Left renal pelvis (tissue), 4 donors: ENCODE results near the gene PINLYP. TPM values are rescaled to one million over a fixed set of nuclear protein-coding genes. Genes with fewer than 3 reads are reported as not detected.
A peak's percentile ranks its signal among the peaks of the same experiment; 100 is the strongest.
"Not testable (repeated sequence)": the region's sequence is repeated elsewhere in the genome, so short reads cannot be mapped to it uniquely, and the experiment has no call there.

Source experiments
- DNase-seq, 4 donors: peaks; one replicate each; pipeline ENCODE4 v3.0.0-alpha.2; 2013; ENCODE audit warnings: low read depth in 4 of 4, low spot score in 3 of 4
- polyA plus RNA-seq, 4 donors: library from polyadenylated mRNA; unstranded; fragments of 120-200 nt; gene quantifications; one replicate each; pipeline ENCODE4 v1.2.1, GENCODE V29; 2013; ENCODE audit not compliant: insufficient read length in 4 of 4

PINLYP gene
- polyA plus RNA-seq, 4 donors, result 15.6 to 21.0 (median 18.8) TPM

DNA sequence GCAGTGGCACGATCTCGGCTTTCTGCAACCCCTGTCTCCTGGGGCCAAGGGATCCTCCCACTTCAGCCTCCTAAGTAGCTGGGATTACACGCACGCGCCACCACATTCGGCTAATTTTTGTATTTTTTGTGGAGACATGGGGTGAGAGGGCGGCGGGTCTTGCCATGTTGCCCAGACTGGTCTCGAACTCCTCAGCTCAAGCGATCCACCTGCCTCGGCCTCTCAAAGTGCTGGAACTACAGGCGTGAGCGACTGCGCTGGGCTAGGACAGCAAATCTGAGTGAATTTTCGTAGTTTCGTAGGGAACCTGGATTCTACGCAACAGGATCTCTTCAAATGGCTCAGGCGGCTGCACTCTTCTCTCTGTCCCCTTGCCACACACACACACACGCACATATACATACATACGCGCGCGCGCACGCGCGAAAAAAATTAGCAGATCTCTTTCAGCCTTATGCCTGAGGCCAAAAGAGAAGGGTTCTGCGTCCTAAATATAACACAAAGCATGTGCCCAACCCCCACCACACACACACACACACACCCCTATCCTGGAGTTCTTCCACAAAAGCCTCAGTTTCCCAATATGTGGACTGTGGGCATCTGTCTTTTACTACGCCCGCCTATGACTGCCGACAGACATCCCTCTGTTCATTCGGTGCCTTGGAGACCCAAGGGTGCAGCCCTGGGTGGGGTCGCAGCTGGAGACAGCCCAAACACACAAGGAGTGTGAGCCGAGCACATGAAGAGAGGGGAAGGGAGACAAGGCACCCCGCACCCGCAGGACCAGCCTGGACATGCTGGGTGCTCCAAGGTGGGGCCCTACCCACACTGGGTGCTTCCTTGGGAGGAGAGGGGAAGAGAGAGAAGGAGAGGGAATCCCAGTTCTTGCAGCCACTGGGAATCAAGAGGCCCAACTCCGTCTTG lies 616 bp downstream of the PINLYP start:
- no peak for DNase-seq

DNA sequence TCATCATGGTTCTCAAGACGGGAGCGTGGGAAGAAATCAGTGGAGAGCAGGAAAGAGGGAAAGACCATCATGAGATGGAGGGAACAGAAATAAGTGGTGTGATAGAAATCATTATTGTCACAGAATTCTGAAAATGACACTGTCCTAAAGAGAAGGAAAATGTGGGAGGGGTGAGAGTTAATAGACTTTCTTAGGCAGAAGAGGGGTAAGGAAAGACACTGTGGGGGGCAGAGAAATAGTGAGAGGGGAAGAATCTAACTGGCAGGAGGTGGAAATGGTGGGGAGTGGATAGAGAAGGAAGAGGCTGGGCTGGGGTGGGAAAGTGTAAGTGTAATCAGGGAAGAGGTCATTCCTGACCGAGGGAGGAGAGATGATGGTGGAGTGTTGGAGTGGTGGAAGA lies 3.2 kb downstream of the PINLYP start:
- no peak for DNase-seq

DNA sequence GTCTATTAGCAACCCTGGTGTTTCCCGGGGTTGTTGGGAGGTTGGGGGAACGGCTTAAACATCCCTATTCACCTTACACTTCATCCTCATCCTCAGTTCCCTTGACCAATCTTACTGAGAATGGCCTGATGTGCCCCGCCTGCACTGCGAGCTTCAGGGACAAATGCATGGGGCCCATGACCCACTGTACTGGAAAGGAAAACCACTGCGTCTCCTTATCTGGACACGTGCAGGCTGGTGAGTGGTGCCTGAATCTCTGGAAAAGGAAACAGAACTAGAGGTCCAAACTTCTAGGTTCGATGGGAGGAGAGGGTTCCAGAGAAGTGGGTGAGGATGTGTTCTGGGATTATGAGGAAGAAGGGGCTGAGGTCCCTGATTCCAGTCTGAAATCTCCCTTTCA lies 5.9 kb downstream of the PINLYP start:
- DNase-seq, result no peak

DNA sequence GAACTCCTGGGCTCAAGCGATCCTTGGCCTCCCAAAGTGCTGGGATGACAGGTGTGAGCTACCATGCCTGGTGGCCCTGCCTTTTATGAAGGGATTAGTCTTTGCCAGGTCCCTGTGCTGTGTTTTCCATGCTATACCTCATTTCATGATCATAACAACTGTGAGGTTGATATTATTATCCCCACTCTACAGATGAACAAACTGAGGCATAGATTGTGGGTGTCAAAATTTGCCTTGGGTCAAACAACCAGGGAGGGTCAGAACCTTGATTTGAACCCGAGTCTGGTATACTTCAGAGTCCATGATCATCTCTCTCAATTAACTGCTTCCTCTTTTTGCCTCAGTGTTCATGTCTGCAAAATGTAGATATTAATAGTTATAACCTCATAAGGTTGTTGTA lies 6.9 kb downstream of the PINLYP start:
- DNase-seq, result no peak

DNA sequence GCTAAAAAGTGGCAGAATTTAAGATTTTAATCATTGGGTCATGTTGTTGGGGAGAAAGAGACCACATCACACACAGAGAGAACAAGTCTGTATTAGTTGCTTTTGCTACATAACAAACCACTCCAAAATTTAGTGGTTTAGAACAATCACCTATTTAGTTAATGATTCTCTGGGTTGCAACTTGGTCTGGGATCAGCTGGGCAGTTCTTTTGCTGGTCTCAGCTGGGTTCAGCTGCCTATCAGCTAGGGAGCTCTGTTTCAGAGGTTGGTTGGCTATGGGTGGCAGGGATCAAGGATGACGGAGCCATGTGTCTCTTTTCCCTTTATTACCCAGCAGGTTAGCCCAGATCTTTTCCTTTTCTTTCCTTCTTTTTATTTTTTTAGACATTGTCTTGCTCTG lies 8.9 kb downstream of the PINLYP start:
- no peak for DNase-seq

DNA sequence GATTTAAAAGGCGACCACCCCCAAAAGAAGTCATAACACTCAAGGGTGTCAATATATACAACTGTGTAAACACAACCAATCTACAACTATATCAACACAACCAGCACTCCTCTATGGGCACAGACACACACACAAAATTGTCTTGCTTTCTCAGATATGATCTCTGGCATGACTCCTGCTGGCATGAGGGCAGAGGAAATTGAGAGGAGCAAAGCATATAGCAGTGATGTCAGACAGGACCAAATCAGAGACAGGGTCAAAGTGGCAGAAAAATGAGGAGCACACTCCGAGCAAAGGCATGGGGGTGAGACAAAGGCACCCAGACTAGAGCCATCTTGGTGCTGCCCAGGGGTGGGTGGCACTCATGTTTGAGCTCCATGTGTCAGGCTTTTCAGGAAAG lies 10.7 kb downstream of the PINLYP start:
- DNase-seq, result no peak

DNA sequence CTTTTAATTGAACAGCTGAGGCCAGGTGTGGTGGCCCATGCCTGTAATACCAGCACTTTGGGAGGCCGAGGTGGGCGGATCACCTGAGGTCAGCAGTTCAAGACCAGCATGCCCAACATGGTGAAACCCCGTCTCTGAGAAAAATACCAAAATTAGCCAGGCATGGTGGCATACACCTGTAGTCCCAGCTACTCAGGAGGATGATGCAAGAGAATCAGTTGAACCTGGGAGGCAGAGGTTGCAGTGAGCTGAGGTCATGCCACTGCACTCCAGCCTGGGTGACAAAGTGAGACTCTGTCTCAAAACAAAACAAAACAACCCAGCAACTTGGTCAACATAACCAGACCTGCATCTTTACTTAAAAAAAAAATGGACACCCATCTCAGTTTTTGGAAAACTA lies 11.4 kb downstream of the PINLYP start:
- not testable (repeated sequence) for DNase-seq

DNA sequence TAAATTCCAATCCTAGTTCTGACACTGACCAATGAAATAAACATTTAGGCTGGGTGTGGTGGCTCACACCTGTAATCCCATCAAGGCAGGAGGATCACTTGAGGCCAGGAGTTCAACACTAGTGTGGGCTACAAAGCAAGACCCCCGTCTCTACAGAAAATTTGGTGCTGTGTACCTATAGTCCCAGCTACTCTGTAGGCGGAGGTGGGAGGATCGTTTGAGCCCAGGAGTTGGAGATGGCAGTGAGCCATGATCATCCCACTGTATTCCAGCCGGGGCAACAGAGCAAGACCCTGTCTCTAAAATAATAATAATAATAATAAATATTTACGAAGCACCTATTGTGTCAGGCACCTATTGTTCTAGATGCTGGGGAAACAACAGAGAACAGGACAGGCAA lies 13.7 kb downstream of the PINLYP start:
- DNase-seq, result no peak

DNA sequence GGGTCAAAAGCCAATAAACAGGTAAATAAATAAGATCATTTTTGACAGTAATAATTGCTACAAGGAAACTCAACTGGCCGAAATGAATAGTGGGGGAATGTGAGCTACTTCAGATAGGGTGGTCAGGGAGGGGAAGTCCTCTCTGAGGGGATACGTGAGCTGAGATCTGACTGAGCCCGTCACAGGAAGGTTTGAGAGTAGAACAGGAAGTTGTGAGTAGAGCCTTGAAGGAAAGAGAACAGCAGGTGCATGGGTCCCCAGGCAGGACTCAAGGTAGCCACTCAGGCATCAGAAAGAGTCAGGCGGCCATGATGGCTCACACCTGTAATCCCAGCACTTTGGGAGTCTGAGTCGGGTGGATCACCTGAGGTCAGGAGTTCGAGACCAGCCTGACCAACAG lies 14.1 kb downstream of the PINLYP start:
- DNase-seq, result no peak

DNA sequence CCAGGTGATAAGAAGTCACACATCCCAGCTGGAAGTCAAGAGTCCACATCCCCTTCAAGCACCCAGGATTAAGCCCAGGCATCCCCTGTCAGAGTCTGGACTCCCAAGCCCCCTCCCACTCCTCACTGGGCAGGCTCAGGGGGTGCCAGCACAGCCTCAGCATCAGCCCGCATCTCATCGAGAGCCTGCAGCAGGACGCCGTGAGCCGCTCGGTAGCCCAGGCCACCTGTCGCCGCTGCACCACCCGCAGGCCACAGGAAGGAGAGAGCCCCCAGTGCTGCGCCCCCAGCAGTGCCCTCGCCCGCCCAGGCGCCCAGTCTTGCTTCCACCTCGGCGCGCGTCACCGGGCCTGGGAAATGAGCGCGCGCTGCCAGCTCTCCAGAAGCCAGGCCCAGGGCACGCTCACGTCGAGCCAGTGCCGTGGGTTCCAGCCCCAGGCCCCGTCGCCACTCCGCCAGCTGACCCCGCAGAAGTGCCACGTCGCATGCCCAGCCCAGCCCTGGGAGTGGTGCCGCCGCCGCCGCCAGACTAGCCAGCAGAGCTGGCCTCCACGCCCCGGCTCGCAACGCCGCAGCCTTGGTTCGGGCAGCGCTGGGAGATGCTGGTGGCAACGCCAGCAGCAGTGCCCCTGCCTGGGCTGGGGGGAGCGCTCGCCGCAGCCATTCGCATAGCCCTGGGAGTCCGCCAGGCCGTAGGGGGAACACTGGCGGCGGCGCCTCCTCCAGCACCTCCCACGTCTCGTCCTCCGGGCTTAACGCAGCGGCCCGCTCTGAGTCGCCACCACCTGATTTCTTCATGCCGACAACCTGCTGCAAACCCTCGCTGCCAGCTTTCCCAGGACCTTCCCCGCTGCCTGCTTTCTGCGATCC lies 16.5 kb downstream of the PINLYP start:
- DNase-seq, result no peak

DNA sequence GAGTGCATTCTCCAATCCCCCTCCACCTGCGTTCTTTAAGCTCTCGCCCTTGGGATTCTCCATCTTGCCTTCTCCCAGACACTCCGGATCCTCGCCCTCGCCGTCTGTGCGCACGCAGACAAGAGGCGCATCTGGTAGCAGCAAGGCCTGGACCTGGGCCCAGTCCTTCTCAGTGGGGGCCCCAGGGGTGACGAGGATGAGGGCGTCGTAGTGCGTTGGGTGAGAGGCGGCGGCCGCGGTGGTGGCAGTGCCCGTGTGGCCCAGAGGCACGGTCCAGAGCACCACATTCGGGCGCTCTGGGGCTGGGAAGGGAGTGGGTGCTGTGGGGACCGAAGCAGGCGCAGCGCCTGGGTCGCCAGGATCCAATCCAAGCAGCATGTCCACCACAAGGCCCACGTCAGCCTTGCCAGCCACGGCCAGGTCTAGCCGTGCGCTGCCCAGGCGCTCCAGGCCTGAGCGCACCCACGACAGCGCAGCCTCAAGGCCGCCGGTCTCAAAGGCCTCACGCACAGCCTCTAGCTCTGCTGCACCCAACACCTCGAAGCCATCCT lies 17.3 kb downstream of the PINLYP start:
- DNase-seq, result no peak

DNA sequence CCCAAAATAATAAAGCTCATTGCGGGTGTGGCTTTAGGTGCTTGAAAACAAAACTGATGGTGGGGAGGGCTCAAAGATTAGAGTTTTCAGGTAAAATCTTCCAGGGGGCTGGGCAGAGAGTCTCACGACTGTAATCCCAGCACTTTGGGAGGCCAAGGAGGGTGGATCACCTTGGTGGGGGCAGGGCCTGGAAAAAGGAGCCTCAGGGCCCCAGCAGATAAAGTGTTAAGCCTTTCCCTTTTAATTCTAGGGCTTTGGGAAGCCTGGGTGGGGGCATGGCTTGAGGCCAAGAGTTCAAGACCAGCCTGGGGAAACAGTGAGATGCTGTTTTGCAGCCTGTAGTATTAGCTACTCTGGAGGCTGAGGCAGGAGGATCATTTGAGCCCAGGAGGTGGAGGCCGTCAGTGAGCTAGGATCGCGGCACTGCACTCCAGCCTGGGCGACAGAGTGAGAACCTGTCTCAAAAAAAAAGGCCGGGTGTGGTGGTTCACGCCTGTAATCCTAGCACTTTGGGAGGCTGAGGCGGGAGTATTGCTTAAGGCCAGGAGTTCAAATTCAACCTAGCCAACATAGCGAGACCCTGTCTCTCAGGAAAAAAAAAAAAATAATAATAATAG lies 18.6 kb downstream of the PINLYP start:
- DNase-seq, result no peak

DNA sequence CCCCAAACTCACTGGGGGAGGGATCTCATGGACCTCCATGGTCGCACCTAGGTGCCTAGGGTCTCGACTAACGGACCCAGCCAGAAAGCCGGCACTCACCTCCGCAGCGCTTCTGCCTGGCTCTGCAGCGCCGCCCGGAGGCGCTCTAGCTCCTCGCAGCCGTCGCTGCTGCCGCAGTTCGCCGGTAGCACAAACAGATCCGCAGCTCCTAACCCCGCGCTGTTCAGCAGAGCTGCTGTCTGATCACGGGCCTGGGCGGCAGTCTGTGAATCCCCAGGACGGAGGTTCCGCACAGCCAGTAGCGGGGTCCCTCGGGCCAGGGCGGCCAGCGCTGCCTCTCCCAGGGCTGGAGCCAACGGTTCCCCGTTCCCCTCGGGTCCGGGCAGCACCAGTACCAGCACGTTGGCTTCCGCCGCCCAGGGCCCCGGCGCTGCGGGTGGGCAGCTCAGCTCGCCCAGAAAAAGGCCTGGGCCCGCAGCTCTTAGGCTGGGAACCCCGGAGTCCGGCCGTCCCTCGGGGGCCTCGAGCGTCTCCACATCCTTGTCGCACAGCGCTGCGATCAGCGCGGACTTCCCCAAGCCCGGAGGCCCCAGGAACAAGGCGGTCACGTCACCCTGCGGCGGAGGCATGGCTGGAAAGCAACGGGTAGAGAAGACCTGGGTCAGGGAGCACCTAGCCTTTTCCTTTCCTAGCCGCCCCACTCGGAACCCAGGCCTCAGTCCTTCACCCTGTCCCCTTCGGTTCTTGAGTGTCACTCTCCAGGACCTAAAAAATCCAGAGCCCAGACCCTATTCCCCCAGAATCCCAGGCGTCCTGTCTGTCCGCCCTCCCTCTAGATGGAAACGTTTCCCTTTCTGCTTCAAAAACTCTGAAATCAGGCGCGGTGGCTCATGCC lies 19.4 kb downstream of the PINLYP start:
- DNase-seq, result peak in 1 of 4 donors; percentile 39

DNA sequence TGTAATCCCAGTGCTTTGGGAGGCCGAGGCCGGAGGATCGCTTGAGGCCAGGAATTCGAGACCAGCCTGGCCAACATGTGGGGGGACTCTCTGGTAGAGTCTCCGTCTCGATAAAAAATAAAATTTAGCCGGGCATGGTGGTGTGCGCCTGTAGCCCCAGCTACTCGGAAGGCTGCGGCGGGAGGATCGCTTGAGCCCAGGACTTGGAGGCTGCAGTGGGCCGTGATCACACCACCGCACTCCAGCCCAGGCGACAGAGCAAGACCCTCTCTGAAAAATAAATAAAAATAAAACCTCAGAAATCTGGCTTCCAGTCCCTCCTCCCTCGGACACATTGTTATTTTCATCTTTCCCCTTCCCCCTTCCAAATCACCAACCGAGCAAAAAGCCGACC lies 20.0 kb downstream of the PINLYP start:
- DNase-seq, result no peak

DNA sequence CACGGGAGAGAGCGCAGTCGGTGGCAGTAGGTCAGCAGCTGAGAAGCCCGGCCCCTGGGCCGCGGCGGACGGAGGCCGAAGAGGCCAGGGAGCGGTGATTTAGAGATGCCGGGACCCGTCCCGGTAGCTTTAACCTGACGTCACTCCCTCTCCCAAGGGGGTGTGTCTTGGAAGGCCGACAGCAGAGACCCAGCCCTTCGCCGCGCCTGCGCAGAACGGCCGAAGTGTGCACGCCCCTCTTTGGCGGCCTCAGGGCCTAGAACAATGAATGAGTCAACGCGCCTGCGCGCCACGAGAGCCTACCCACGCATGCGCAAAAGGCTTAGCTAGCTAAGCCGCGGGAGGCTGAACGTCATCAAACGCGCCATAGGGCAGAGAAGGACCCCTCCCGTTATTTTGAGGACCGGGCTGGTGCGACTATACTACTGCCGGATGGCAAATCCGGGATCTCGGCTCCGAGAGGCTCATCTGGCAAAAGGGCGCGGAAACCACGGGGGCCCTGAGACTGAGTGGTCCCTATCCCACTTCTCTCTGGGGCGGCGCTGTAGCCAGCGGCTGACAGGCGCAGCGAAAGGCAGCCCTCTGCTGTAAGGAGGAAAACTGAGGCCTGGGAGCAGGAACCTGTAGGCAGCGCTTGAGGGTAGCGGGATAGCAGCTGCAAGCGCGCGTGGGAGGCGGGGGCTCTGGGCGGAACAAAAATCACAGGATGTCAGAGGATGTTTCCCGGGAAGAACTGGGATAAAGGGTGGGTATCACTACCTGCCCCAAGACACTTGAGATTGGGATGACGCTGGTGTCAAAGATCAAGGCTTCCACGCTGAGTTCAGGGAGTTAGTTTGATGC lies 20.6 kb downstream of the PINLYP start, which contains the start of the genes IRGQ and ZNF576:
TSS of gene IRGQ (minus strand) at position 136 of the 843 bp plus-strand sequence. CDS start 796 bp downstream, outside the sequence.
TSS of gene ZNF576 (plus strand) at position 597 of the 843 bp plus-strand sequence. CDS start 514 bp downstream, outside the sequence.
- DNase-seq, result peak; percentile 100

DNA sequence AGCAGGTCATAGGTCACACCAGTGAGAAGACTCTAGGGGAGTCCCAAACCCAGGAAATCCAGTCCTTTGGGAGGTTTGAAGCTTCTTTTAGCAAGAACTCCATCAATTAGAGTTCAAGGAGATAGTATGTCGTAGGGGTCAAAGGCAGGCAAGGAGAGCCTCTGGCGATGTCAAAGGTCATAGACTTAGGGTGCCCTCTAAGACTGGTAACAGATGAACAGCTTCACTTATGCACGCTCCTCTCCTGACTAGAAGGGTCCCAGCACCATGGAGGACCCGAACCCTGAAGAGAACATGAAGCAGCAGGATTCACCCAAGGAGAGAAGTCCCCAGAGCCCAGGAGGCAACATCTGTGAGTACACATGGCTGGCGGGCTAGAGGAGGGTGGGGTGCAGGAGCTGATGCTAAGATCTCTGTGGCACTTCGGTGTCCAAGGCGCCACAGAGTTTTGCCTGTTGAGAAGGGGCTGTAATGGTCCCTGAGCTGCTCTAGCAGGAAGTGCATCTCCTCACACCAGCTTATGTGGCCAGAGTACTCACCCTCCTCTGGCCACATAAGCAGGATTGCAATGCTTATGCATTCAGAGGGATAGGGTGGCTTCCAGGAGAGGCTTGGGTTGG lies 21.4 kb downstream of the PINLYP start:
- DNase-seq, result no peak

DNA sequence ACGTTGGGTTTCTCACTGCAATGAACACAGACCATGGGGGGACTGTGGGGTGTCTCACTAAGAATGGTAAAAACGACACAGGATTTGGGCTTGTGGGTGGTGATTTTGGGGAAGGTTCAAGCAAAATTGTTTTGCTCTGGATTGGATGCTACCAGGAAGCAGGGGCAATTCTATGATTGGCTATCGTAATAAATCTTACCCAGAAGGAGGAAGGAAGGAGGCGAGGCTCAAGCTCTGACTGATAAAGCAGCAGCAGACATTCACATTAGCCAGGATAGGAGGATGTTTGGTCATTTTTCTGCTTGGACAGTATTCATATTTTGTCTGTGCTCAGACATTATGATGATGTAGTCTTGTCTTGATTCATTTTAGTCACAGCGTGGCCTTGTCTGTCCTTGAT lies 22.3 kb downstream of the PINLYP start:
- DNase-seq, result no peak
